WERI-Rb-1 (cell line): Measurements from ENCODE around the gene LRRC8C.

ENCODE experiments used
- DNase-seq: peaks from one replicate; pipeline ENCODE4 v3.0.0-alpha.2; 2020
- H3K27ac ChIP-seq: fragments of 250-450 bp; sonication (Bioruptor Pico); 2 replicates; pipeline ENCODE4 v1.5.1; 2020; ENCODE audit warnings: mild to moderate bottlenecking, moderate library complexity
- H3K27me3 ChIP-seq: fragments of 250-450 bp; sonication (Bioruptor Pico); 2 replicates; pipeline ENCODE4 v1.5.1; 2021; ENCODE audit warnings: mild to moderate bottlenecking, low read depth, moderate library complexity; ENCODE audit not compliant: insufficient read depth, severe bottlenecking
- H3K36me3 ChIP-seq: fragments of 250-450 bp; sonication (Bioruptor Pico); 2 replicates; pipeline ENCODE4 v1.5.1; 2020; ENCODE audit warnings: mild to moderate bottlenecking, moderate library complexity
- H3K4me3 ChIP-seq: 2 replicates; pipeline ENCODE4 v1.5.1; 2011; ENCODE audit warnings: low read depth, mild to moderate bottlenecking, control low read depth, low read length
- H3K9me3 ChIP-seq: fragments of 250-450 bp; sonication (Bioruptor Pico); 2 replicates; pipeline ENCODE4 v1.5.1; 2021; ENCODE audit warnings: mild to moderate bottlenecking, moderate library complexity; ENCODE audit not compliant: severe bottlenecking
- TF ChIP-seq, protein P1 (sequence below): IDR thresholded peaks from 2 replicates; pipeline ENCODE4 v1.5.1; 2011; ENCODE audit warnings: low read depth, mild to moderate bottlenecking, control low read depth, inconsistent platforms, low read length

Gene LRRC8C

DNA sequence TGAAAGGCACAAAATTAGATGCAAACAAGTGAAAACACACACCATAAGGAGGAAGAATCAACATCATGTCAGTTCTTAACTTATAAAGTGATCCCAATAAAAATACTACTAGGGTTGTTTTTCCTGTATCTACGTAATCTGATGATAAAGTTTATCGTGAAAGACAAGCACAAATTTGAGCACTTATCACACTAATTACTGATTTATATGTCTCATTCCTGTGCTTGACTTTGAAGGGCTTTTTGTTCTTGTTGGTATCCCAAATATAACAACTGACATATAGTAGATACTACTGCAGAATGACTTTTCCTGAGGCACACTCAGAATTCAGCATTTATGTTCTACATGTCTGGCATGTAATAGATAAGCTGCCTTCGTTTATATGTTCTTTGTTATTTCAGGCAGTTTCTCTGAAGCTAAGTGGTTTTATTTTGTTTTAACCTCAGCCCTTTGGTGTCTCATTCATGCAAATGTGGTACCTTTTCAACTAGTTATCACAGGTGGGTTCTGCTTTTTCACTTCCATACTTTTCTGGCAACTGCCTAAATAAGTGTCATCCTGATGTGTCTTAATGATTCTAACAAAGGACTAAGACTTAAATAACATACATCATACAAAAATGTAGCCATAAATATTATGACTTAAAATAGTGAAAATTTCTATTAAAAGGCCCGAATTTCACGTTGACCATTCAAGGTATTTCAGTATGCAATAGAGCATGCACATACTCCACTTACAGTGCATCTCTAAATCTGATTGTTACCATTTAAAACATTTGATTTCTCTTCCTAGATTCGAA lies 73.2 kb downstream of the LRRC8C start:
- Histone ChIP-seq H3K9me3 (no peaks in the 10 kb centered on the region), H3K4me3 (no peak overlapping the region), H3K36me3 (no peaks in the 10 kb centered on the region), H3K27me3 (no peaks in the 10 kb centered on the region), H3K27ac (no peak overlapping the region)
- TF ChIP-seq, protein P1, sequence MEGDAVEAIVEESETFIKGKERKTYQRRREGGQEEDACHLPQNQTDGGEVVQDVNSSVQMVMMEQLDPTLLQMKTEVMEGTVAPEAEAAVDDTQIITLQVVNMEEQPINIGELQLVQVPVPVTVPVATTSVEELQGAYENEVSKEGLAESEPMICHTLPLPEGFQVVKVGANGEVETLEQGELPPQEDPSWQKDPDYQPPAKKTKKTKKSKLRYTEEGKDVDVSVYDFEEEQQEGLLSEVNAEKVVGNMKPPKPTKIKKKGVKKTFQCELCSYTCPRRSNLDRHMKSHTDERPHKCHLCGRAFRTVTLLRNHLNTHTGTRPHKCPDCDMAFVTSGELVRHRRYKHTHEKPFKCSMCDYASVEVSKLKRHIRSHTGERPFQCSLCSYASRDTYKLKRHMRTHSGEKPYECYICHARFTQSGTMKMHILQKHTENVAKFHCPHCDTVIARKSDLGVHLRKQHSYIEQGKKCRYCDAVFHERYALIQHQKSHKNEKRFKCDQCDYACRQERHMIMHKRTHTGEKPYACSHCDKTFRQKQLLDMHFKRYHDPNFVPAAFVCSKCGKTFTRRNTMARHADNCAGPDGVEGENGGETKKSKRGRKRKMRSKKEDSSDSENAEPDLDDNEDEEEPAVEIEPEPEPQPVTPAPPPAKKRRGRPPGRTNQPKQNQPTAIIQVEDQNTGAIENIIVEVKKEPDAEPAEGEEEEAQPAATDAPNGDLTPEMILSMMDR = no peak
- no peak for DNase-seq

DNA sequence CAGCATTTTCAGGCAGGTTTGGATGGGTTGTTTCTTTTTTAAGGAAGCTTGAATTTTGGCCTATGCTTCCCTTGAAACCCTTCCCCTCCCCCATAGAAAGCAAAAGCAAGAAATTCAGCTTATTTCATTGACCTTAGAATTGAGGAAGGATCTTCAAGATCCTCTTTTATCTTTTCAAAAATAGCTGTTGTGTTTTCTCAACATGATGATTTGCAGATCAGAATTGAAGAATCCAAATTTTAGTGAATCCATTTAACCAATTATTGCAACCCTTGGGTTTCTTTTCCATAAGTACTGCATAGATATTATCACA lies 73.7 kb downstream of the LRRC8C start:
- TF ChIP-seq, protein P1 = no peak
- Histone ChIP-seq H3K9me3 (no peaks in the 10 kb centered on the region), H3K36me3 (no peaks in the 10 kb centered on the region), H3K27ac (no peak overlapping the region), H3K4me3 (no peak overlapping the region), H3K27me3 (no peaks in the 10 kb centered on the region)
- no peak for DNase-seq

DNA sequence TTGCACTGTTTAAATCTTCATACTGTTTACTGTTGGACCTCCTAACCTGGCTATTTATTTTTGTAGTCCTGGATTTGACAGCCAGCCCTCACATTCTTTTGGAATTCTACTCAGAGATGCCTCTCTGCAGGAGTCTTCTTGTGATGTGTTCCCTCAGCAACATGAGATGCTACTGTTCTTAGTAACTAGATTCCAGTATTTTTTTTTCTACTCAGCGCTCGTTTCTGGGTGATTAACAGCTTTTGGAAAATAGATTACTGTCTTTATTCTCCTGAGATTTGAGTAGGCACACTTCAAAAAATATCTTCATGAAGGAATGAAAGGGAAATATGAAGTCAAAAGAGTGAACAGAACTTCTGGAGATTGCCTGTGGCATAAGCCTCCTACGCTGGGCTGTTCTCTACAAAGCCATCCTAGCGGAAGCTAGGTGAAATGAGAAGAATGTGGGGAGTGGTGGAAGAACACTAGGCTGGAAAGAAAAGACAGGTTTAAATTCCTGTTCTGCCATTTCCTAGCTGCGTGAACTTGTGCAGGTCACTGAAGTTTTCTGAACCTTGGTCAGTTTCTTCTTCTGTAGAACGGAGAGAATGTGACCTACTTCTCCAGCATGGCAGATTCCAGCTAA lies 75.9 kb downstream of the LRRC8C start:
- TF ChIP-seq, protein P1 = no peak
- no peaks in the 10 kb centered on the region for H3K27me3 ChIP-seq

DNA sequence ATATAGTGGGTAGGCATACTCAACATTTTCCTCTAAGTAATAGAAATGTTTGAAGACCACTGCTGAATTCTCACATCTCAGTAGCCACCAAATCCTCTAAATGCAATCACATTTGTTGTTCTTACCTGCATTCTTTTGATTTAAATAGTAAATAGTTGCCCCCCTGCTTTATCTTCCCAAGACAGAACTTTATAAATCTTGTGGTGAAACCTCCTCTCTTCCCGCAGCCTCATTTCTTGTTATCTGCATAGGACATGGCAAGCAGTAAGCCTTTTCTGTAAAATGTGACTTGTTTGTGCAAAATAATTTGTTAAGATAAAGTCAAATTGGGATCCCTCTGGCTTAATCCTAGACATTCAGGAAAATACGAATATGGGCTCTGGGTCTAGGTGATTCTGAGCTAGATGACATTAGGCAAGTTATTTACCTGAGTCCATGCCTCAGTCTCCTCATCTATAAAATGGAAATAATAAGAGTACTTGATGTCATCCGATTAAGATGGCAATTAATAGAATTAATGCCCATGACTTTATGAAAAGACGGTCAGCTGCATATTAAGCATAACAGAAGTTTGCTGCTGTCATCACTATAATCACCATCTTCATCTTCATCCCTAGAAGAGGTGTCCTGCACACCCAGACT lies 77.7 kb downstream of the LRRC8C start:
- no peak for DNase-seq
- TF ChIP-seq, protein P1 = no peak
- H3K4me3 ChIP-seq = no peak overlapping the region
- H3K27ac ChIP-seq = no peak overlapping the region
- no peaks in the 10 kb centered on the region for H3K9me3 ChIP-seq
- no peaks in the 10 kb centered on the region for H3K27me3 ChIP-seq
- no peaks in the 10 kb centered on the region for H3K36me3 ChIP-seq

More for the DNA sequence above, 75.9 kb downstream of the LRRC8C start:
- no peak overlapping the region for H3K27ac ChIP-seq
- H3K36me3 ChIP-seq = no peaks in the 10 kb centered on the region
- H3K9me3 ChIP-seq = no peaks in the 10 kb centered on the region
- H3K4me3 ChIP-seq = no peak overlapping the region
- DNase-seq = no peak

DNA sequence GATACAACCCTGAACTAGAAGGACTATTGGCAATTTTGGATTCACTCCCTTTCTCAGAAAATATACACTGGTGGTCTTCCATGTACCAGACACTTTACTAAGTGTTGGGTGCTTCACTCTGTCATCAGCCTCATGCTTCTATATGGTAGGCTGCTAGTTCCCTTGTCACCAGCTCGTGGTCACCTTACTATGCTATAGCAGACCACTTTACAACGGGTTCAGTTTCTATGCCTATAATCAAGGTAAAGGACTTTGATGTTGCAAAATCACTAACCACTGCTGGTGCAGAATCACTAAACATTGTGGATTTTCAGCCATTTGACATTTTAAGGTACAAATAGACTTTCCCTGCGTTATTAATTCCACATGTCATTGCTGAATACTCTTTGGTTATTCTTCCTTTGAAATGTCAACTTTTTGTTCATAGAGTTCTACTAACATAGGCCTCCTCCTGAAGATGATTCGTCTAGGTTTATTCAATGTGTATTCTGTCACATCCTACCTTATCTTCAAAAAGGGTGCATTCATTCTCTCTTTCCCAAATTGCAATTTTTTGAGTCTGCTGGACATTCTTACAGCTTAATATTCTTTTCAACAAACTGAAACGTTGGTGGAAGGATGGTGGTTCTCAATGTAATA lies 78.3 kb downstream of the LRRC8C start:
- no peaks in the 10 kb centered on the region for H3K9me3 ChIP-seq
- H3K36me3 ChIP-seq = no peaks in the 10 kb centered on the region
- H3K27ac ChIP-seq = no peak overlapping the region
- TF ChIP-seq, protein P1 = no peak
- no peaks in the 10 kb centered on the region for H3K27me3 ChIP-seq
- no peak for DNase-seq
- H3K4me3 ChIP-seq = no peak overlapping the region
